H1 (cell line): Measurements from ENCODE around the gene UQCRQ. TPM values are rescaled to one million over a fixed set of nuclear protein-coding genes. Genes with fewer than 3 reads are reported as not detected.
A peak's percentile ranks its signal among the peaks of the same experiment; 100 is the strongest.

ENCODE experiments used
- CTCF ChIA-PET: fragments of 300-600 bp; sonication (Branson Sonifier 250); formaldehyde crosslinking; loops from one replicate; lab custom pipeline; 2021; ENCODE audit not compliant: partially characterized antibody; lab: Charles Lee
- POLR2A ChIA-PET: fragments of 300-600 bp; sonication (Branson Sonifier 250); formaldehyde crosslinking; loops from one replicate; lab custom pipeline; 2021; ENCODE audit warnings: inconsistent platforms; ENCODE audit not compliant: partially characterized antibody; lab: Charles Lee
- DNase-seq, 2 experiments: peaks; one replicate each; pipeline versions ENCODE4 v3.0.0 to v3.0.0-alpha.2; 2010 to 2022; ENCODE audit warnings: low spot score in 2 of 2, low read depth in 1 of 2, mixed read lengths in 1 of 2
- FAIRE-seq: peaks from 2 replicates; lab custom pipeline; 2011; peaks lifted over from hg19 to GRCh38; lab: Jason Lieb, UNC
- H2AFZ ChIP-seq: 2 replicates; pipeline ENCODE4 v1.8.1; 2012; ENCODE audit warnings: low read length, inconsistent platforms
- H2AK5ac ChIP-seq: 2 replicates; pipeline ENCODE4 v1.6.1; 2013; ENCODE audit warnings: low read depth, low read length
- H2BK120ac ChIP-seq: replicated peaks from 2 replicates; pipeline ENCODE3; 2013; ENCODE audit warnings: low read depth, low read length, inconsistent platforms
- H2BK12ac ChIP-seq: 2 replicates; pipeline ENCODE4 v1.6.1; 2013; ENCODE audit warnings: low read depth, low read length
- H2BK15ac ChIP-seq: 2 replicates; pipeline ENCODE4 v1.6.1; 2013; ENCODE audit warnings: low read length
- H2BK20ac ChIP-seq: 2 replicates; pipeline ENCODE4 v1.6.1; 2013; ENCODE audit warnings: low read length
- H2BK5ac ChIP-seq: 2 replicates; pipeline ENCODE4 v1.6.1; 2013; ENCODE audit warnings: low read depth, low read length
- H3K14ac ChIP-seq: 2 replicates; pipeline ENCODE4 v1.6.1; 2013; ENCODE audit warnings: inconsistent platforms; ENCODE audit not compliant: insufficient read length
- H3K18ac ChIP-seq: 2 replicates; pipeline ENCODE4 v1.6.1; 2013; ENCODE audit warnings: low read length; ENCODE audit errors: extremely low read depth
- H3K23ac ChIP-seq: 2 replicates; pipeline ENCODE4 v1.6.1; 2013; ENCODE audit warnings: inconsistent platforms; ENCODE audit not compliant: insufficient read length
- H3K23me2 ChIP-seq: 2 replicates; pipeline ENCODE4 v1.6.1; 2013; ENCODE audit warnings: low read depth, low read length
- H3K27ac ChIP-seq: 2 replicates; pipeline ENCODE4 v1.6.1; 2011; ENCODE audit warnings: low read depth, low read length, inconsistent platforms
- H3K27me3 ChIP-seq, 4 experiments: replicated peaks in 1 of 4; 1 replicate in 1 of 4; 2 replicates in 3 of 4; pipeline versions ENCODE4 v1.6.1 to v1.8.1; 2011 to 2013; ENCODE audit warnings: low read length in 3 of 4, mild to moderate bottlenecking in 3 of 4, inconsistent platforms in 2 of 4, mixed read lengths in 2 of 4, moderate library complexity in 1 of 4; ENCODE audit not compliant: control insufficient read depth in 3 of 4, insufficient read depth in 3 of 4; ENCODE audit errors: extremely low read depth in 1 of 4
- H3K36me3 ChIP-seq, 4 experiments: 2 replicates each; pipeline versions ENCODE4 v1.6.1 to v1.8.1; 2011 to 2013; ENCODE audit warnings: mild to moderate bottlenecking in 4 of 4, low read length in 3 of 4, moderate library complexity in 2 of 4, control low read depth in 1 of 4, inconsistent platforms in 1 of 4; ENCODE audit not compliant: insufficient read depth in 4 of 4, control insufficient read depth in 2 of 4
- H3K4ac ChIP-seq: replicated peaks from 2 replicates; pipeline ENCODE3; 2013; ENCODE audit warnings: low read length, low read depth, mixed read lengths, inconsistent platforms; ENCODE audit not compliant: insufficient read length
- H3K4me1 ChIP-seq, 4 experiments: replicated peaks in 1 of 4; 1 replicate in 1 of 4; 2 replicates in 3 of 4; pipeline versions ENCODE4 v1.6.1 to v1.8.1; 2011 to 2013; ENCODE audit warnings: low read length in 3 of 4, inconsistent platforms in 2 of 4, mixed read lengths in 1 of 4; ENCODE audit not compliant: insufficient read depth in 4 of 4, control insufficient read depth in 3 of 4
- H3K4me2 ChIP-seq, 2 experiments: 2 replicates each; pipeline versions ENCODE4 v1.6.1 to v1.8.1; 2011 to 2013; ENCODE audit warnings: low read depth in 2 of 2, low read length in 2 of 2, control low read depth in 1 of 2, inconsistent platforms in 1 of 2, mild to moderate bottlenecking in 1 of 2; ENCODE audit not compliant: insufficient read depth in 1 of 2
- H3K4me3 ChIP-seq, 4 experiments: fragments of 200-600, 300-600 bp in 1 of 4; sonication (generic), shearing (Covaris generic), sonication (Bioruptor Twin) in 1 of 4; 2 replicates each; pipeline versions ENCODE4 v1.5.1 to v1.8.1; 2011 to 2016; ENCODE audit warnings: low read length in 4 of 4, low read depth in 3 of 4, control low read depth in 2 of 4, inconsistent platforms in 2 of 4, mild to moderate bottlenecking in 2 of 4, mixed read lengths in 1 of 4, moderate library complexity in 1 of 4; ENCODE audit not compliant: insufficient read depth in 2 of 4; ENCODE audit errors: extremely low read depth in 1 of 4
- H3K56ac ChIP-seq: replicated peaks from 2 replicates; pipeline ENCODE3; 2013; ENCODE audit warnings: low read depth, mild to moderate bottlenecking, mixed read lengths, low read length, inconsistent platforms; ENCODE audit not compliant: insufficient read length
- H3K79me1 ChIP-seq: 2 replicates; pipeline ENCODE4 v1.6.1; 2013; ENCODE audit warnings: low read depth, low read length, control low read depth
- H3K79me2 ChIP-seq, 2 experiments: 2 replicates each; pipeline versions ENCODE4 v1.6.1 to v1.8.1; 2012 to 2013; ENCODE audit warnings: low read length in 2 of 2, mild to moderate bottlenecking in 2 of 2, inconsistent platforms in 1 of 2; ENCODE audit not compliant: insufficient read depth in 2 of 2, control insufficient read depth in 1 of 2
- H3K9ac ChIP-seq, 4 experiments: replicated peaks in 1 of 4; 1 replicate in 1 of 4; 2 replicates in 3 of 4; pipeline versions ENCODE4 v1.6.1 to v1.8.1; 2011 to 2013; ENCODE audit warnings: low read depth in 3 of 4, low read length in 3 of 4, control low read depth in 2 of 4, mild to moderate bottlenecking in 2 of 4, moderate library complexity in 2 of 4, inconsistent platforms in 1 of 4; ENCODE audit errors: extremely low read depth in 1 of 4
- H3K9me3 ChIP-seq, 2 experiments: 2 replicates each; pipeline versions ENCODE4 v1.6.1 to v1.8.1; 2012 to 2013; ENCODE audit warnings: mild to moderate bottlenecking in 2 of 2, moderate library complexity in 2 of 2, control low read depth in 1 of 2, inconsistent platforms in 1 of 2, low read depth in 1 of 2, low read length in 1 of 2, mixed read lengths in 1 of 2; ENCODE audit not compliant: insufficient read depth in 2 of 2
- H4K20me1 ChIP-seq, 2 experiments: replicated peaks in 1 of 2; 2 replicates each; pipeline versions ENCODE3 to v1.8.1; 2011 to 2013; ENCODE audit warnings: inconsistent platforms in 2 of 2, low read length in 2 of 2, mild to moderate bottlenecking in 1 of 2; ENCODE audit not compliant: insufficient read depth in 2 of 2, control insufficient read depth in 1 of 2
- H4K5ac ChIP-seq: 2 replicates; pipeline ENCODE4 v1.6.1; 2013; ENCODE audit warnings: low read length, low read depth, mixed read lengths, inconsistent platforms; ENCODE audit not compliant: insufficient read length
- H4K8ac ChIP-seq: 2 replicates; pipeline ENCODE4 v1.8.0; 2013; ENCODE audit warnings: mild to moderate bottlenecking, moderate library complexity, low read length, inconsistent platforms; ENCODE audit not compliant: insufficient read depth; ENCODE audit errors: extremely low read depth
- H4K91ac ChIP-seq: replicated peaks from 2 replicates; pipeline ENCODE3; 2013; ENCODE audit warnings: low read length, mixed read lengths, inconsistent platforms; ENCODE audit not compliant: insufficient read length
- BACH1 ChIP-seq: IDR thresholded peaks from 2 replicates; pipeline ENCODE4 v1.6.1; 2012; ENCODE audit warnings: low read length, improper control_type of control experiment
- CBX8 ChIP-seq: fragments of 300-800, 300-1000 bp; sonication (generic); IDR thresholded peaks from 2 replicates; pipeline ENCODE4 v1.7.1; 2016; ENCODE audit warnings: low read depth, low read length, borderline replicate concordance
- CREB1 ChIP-seq: IDR thresholded peaks from 2 replicates; pipeline ENCODE4 v1.6.1; 2012; ENCODE audit warnings: inconsistent platforms
- E2F6 ChIP-seq: IDR thresholded peaks from 2 replicates; pipeline ENCODE4 v1.6.1; 2012; ENCODE audit warnings: inconsistent platforms
- EP300 ChIP-seq, 2 experiments: IDR thresholded peaks; 1 replicate in 1 of 2; 2 replicates in 1 of 2; pipeline ENCODE4 v1.6.1; 2011 to 2012; ENCODE audit warnings: low read depth in 2 of 2, low read length in 2 of 2, mild to moderate bottlenecking in 2 of 2, borderline replicate concordance in 1 of 2, inconsistent platforms in 1 of 2, moderate library complexity in 1 of 2
- HDAC2 ChIP-seq, 2 experiments: fragments of 300-600 bp in 1 of 2; sonication (generic) in 1 of 2; IDR thresholded peaks; 2 replicates each; pipeline ENCODE4 v1.6.1; 2011 to 2012; ENCODE audit warnings: low read depth in 2 of 2, low read length in 2 of 2, mild to moderate bottlenecking in 2 of 2, moderate library complexity in 2 of 2, borderline replicate concordance in 1 of 2, inconsistent platforms in 1 of 2
- KDM4A ChIP-seq: IDR thresholded peaks from one replicate; pipeline ENCODE4 v1.7.1; 2012; ENCODE audit warnings: low read depth, mild to moderate bottlenecking, moderate library complexity, low read length, inconsistent platforms; ENCODE audit not compliant: severe bottlenecking
- MAX ChIP-seq: IDR thresholded peaks from 2 replicates; pipeline ENCODE4 v1.6.1; 2012; ENCODE audit warnings: inconsistent platforms
- NRF1 ChIP-seq: IDR thresholded peaks from 2 replicates; pipeline ENCODE4 v1.6.1; 2011; ENCODE audit warnings: mild to moderate bottlenecking, low read depth, low read length, improper control_type of control experiment
- WGBS, 2 experiments: shearing (Covaris generic) in 1 of 2; methylation state at CpG; one replicate each; pipeline versions ENCODE4 v1.1.6 to v1.1.7; 2013 to 2015; ENCODE audit warnings: low lambda C conversion rate in 2 of 2, mixed read lengths in 2 of 2, inconsistent platforms in 1 of 2, low coverage in 1 of 2, missing lambda C conversion rate in 1 of 2; ENCODE audit not compliant: insufficient replicate concordance in 2 of 2, insufficient coverage in 1 of 2, insufficient read length in 1 of 2; ENCODE audit errors: extremely low coverage in 1 of 2, missing lambda C conversion rate in 1 of 2; 5-methylcytosine and 5-hydroxymethylcytosine counted together
- polyA plus RNA-seq, 7 experiments: library from polyadenylated mRNA; depleted of rRNA in 3 of 7; stranded (reverse) in 5 of 7; unstranded in 2 of 7; fragments of >200 nt in 5 of 7; fragments of 200-250 nt in 2 of 7; gene quantifications; 1 replicate in 5 of 7; 2 replicates in 1 of 7; 4 replicates in 1 of 7; pipeline versions ENCODE4 v1.2.1 to v1.2.3, GENCODE V29; 2011 to 2013; ENCODE audit warnings: missing spikeins in 2 of 7, mixed read lengths in 2 of 7
- total RNA-seq: library from RNA; stranded (reverse); fragmentation: NEBNext Ultra II Directional; extraction: Animal tissue kit (Norgen Biotek cat#: 25700); gene quantifications from 2 replicates; pipeline ENCODE4 v1.2.1, GENCODE V29; 2021

Gene UQCRQ
- total and polyA plus RNA-seq, 2 of the 8 experiments (the other 6 are each of a cell fraction or from before 2014, with no cell fraction given) = 177 to 293 TPM

- 42% methylated on average over 30 of the region's 30 CpGs; no CpG with 5 or more reads in 1 of the 2 experiments for WGBS, 2 experiments
- peak overlapping the region; percentile 60; the same call in 1 of the 2 replicates for H3K27ac ChIP-seq
- no peak for FAIRE-seq
- TF ChIP-seq BACH1 (no peak), NRF1 (no peak), KDM4A (peak; percentile 37), HDAC2 (IDR thresholded peaks at IDR 0.05; ENCODE audit: borderline replicate concordance in 1 of 2, low read depth in 2 of 2, low read length in 2 of 2) (no peak), EP300 (IDR thresholded peaks at IDR 0.05; ENCODE audit: borderline replicate concordance in 1 of 2, low read depth in 2 of 2, low read length in 2 of 2) (no peak), CREB1 (no peak), CBX8 (no peak), E2F6 (peak; percentile 80; the same call in 1 of the 2 replicates), MAX (peak; percentile 82)
Measured at GRCh38 chr5:132865668-132866341, 637 bp upstream of the UQCRQ start.

More at GRCh38 chr5:132865668-132866341, 637 bp upstream of the UQCRQ start:
- Histone ChIP-seq H2BK12ac (0 out of 2 replicates have a peak overlapping the region, but pooled peaks have one; percentile 2), H3K4ac (no peak overlapping the region), H3K4me1 (peaks cover 4 to 7% (median 6%) of the 10 kb centered on the region in 4 experiments; a peak in 5 of 7 replicates), H3K4me2 (peak overlapping the region; percentile 81 to 85), H2BK120ac (no peak overlapping the region), H3K9me3 (no peaks in the 10 kb centered on the region), H3K18ac (no peak overlapping the region; the same call in 1 of the 2 replicates), H2BK20ac (no peak overlapping the region), H3K9ac (peak overlapping the region in 3 of 4 experiments; percentile 22 to 69 (median 67); a peak in 5 of 7 replicates), H4K91ac (no peak overlapping the region), H4K8ac (peak overlapping the region; percentile 90), H2BK15ac (no peak overlapping the region), H3K56ac (no peak overlapping the region), H3K4me3 (peak overlapping the region; percentile 80 to 99 (median 88); a peak in 7 of 8 replicates), H4K5ac (peak overlapping the region; percentile 23), H2AFZ (peak overlapping the region; percentile 37), H3K79me2 (peaks cover 3 to 13% of the 10 kb centered on the region in 2 experiments; a peak in 2 of 4 replicates), H4K20me1 (peaks cover 0 to 2% of the 10 kb centered on the region in 2 experiments), H3K36me3 (peaks cover 5 to 22% (median 14%) of the 10 kb centered on the region in 4 experiments; a peak in 5 of 8 replicates), H2BK5ac (peak overlapping the region; percentile 66; the same call in 1 of the 2 replicates), H3K23me2 (peaks cover 6% of the 10 kb centered on the region), H3K14ac (no peak overlapping the region), H3K23ac (no peak overlapping the region), H3K79me1 (peaks cover 3% of the 10 kb centered on the region; the same call in 1 of the 2 replicates), H2AK5ac (0 out of 2 replicates have a peak overlapping the region, but pooled peaks have one; percentile 58), H3K27me3 (no peaks in the 10 kb centered on the region)
- no peak for DNase-seq
- ChIA-PET CTCF (interaction anchor here (0.9 to 32.2 kb wide), 7 partner anchors 11 to 59 kb away, joined by 3 to 465 read pairs (median 6); partner anchors contain the start of gene SHROOM1), POLR2A (interaction anchor here (0.6 to 4.3 kb wide), 18 partner anchors 9 to 572 kb away, joined by 3 to 32 read pairs (median 4); partner anchors contain the start of genes HSPA4, KIF3A, SHROOM1 and SLC22A4)
